ENCODE results near the gene ANKS1B. TPM values are rescaled to one million over a fixed set of nuclear protein-coding genes. Genes with fewer than 3 reads are reported as not detected.

ANKS1B gene
- total and polyA plus RNA-seq, 2 of the 4 experiments (the other 2 are of a cell fraction): 0.17 to 0.18 TPM

GRCh38 chr12:99282086-99282485, 702.6 kb downstream of the ANKS1B start:
- CTCF ChIA-PET: no interaction called here
- H2AFZ ChIP-seq (replicated peaks; ENCODE audit: low read length, poor library complexity): no peak overlapping the region

More at GRCh38 chr12:99282086-99282485, 702.6 kb downstream of the ANKS1B start:
- dilution Hi-C loops (cut with HindIII; ENCODE audit: low sequenced_read_pairs, unreplicated experiment) (no loop called here), in situ Hi-C loops (cut with MboI; ENCODE audit: low sequenced_read_pairs) (no loop called here), intact Hi-C loops (cut with micrococcal nuclease) (no loop called here)
- no peak overlapping the region for H2BK15ac ChIP-seq (ENCODE audit: low read depth, low read length)
- H3K23ac ChIP-seq (ENCODE audit: low read depth, low read length): no peak overlapping the region
- H3K9ac ChIP-seq (ENCODE audit: low read depth, low read length): no peak overlapping the region
- H4K91ac ChIP-seq (ENCODE audit: insufficient read depth, low read depth, low read length): no peak overlapping the region
- ATAC-seq (ENCODE audit: low read depth): no peak
- no peak overlapping the region for H3K18ac ChIP-seq (ENCODE audit: low read depth, low read length)
- no peak overlapping the region for H2AK9ac ChIP-seq (replicated peaks; ENCODE audit: low read depth, low read length, poor library complexity)
- POLR2A ChIA-PET (ENCODE audit: unreplicated experiment): no interaction called here
- H4K8ac ChIP-seq (ENCODE audit: low read depth in 2 of 2, low read length in 2 of 2): no peak overlapping the region
- H2BK20ac ChIP-seq (ENCODE audit: low read depth, low read length): no peak overlapping the region
- no peak overlapping the region for H3K4me3 ChIP-seq (ENCODE audit: insufficient read depth, low read depth, low read length)
- no peak for TF ChIP-seq CEBPB (IDR thresholded peaks at IDR 0.05; ENCODE audit: low read depth, low read length)
- no peak for TF ChIP-seq NFE2L2 (IDR thresholded peaks at IDR 0.05; ENCODE audit: low read depth, low read length)
- no peak for TF ChIP-seq SMC3 (IDR thresholded peaks at IDR 0.05; ENCODE audit: low read depth, low read length)
- no peak for TF ChIP-seq FOS (IDR thresholded peaks at IDR 0.05; ENCODE audit: low read depth, low read length)
- TF ChIP-seq, protein P1, sequence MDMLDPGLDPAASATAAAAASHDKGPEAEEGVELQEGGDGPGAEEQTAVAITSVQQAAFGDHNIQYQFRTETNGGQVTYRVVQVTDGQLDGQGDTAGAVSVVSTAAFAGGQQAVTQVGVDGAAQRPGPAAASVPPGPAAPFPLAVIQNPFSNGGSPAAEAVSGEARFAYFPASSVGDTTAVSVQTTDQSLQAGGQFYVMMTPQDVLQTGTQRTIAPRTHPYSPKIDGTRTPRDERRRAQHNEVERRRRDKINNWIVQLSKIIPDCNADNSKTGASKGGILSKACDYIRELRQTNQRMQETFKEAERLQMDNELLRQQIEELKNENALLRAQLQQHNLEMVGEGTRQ (IDR thresholded peaks at IDR 0.05; ENCODE audit: low read depth, low read length): no peak
- no peak for TF ChIP-seq CHD1 (IDR thresholded peaks at IDR 0.05; ENCODE audit: low read depth, low read length)
- no peak for TF ChIP-seq POLR2A (IDR thresholded peaks at IDR 0.05; ENCODE audit: low read depth, low read length)
- no peak for TF ChIP-seq RCOR1 (IDR thresholded peaks at IDR 0.05; ENCODE audit: insufficient replicate concordance, low read length)
- TF ChIP-seq ELK1 (IDR thresholded peaks at IDR 0.05; ENCODE audit: borderline replicate concordance, low read depth, low read length): no peak
- TF ChIP-seq MAZ (IDR thresholded peaks at IDR 0.05; ENCODE audit: borderline replicate concordance, low read depth, low read length): no peak
- TF ChIP-seq MXI1 (IDR thresholded peaks at IDR 0.05; ENCODE audit: borderline replicate concordance, low read depth, low read length): no peak
- no peak for TF ChIP-seq RFX5 (IDR thresholded peaks at IDR 0.05; ENCODE audit: low read depth, low read length)
- H4K20me1 ChIP-seq (ENCODE audit: insufficient read depth, low read length): no peaks in the 10 kb centered on the region
- H2BK120ac ChIP-seq (ENCODE audit: low read depth, low read length): no peak overlapping the region
- H3K9me3 ChIP-seq (ENCODE audit: control insufficient read depth, insufficient read depth, low read length): peaks cover 15% of the 10 kb centered on the region
- H3K14ac ChIP-seq (replicated peaks; ENCODE audit: low read depth, low read length): no peak overlapping the region
- no peak overlapping the region for H3K56ac ChIP-seq (ENCODE audit: extremely low read depth, insufficient read depth, low read length)
- H3K9me1 ChIP-seq (ENCODE audit: insufficient read depth, low read length): no peaks in the 10 kb centered on the region
- no peak overlapping the region for H4K5ac ChIP-seq (ENCODE audit: low read depth, low read length)
- WGBS, 2 experiments (ENCODE audit: extremely low coverage in 2 of 2, insufficient read length in 1 of 2): no CpG with 5 or more reads among the region's 1 CpG
- no peak overlapping the region for H3K4me2 ChIP-seq (ENCODE audit: low read depth, low read length)
- H3K27ac ChIP-seq (ENCODE audit: insufficient read depth, low read length): no peak overlapping the region
- no peak overlapping the region for H2AK5ac ChIP-seq (ENCODE audit: low read depth, low read length)
- no peak for DNase-seq
- no peaks in the 10 kb centered on the region for H3K79me1 ChIP-seq (ENCODE audit: low read depth in 1 of 2, low read length in 2 of 2)
- no TSS peak for BruUV-seq (replicated peaks)
- H3K4me1 ChIP-seq (ENCODE audit: control insufficient read depth, insufficient read depth, low read length): no peaks in the 10 kb centered on the region
- no peaks in the 10 kb centered on the region for H3K27me3 ChIP-seq (ENCODE audit: control insufficient read depth, insufficient read depth, low read length)
- no peak overlapping the region for H2BK5ac ChIP-seq (ENCODE audit: low read depth, low read length, poor library complexity, severe bottlenecking)
- H3K4ac ChIP-seq (ENCODE audit: low read depth, low read length): no peak overlapping the region
- no peaks in the 10 kb centered on the region for H3K36me3 ChIP-seq (ENCODE audit: control insufficient read depth, insufficient read depth, low read length)

Measured in IMR-90 (cell line).